GM12878 (cell line): ENCODE data around the gene F10. TPM values are rescaled to one million over a fixed set of nuclear protein-coding genes. Genes with fewer than 3 reads are reported as not detected.

Experiments
- ATAC-seq: fragments of 200-7000 bp; cut with Tn5 transposase; 3 replicates; pipeline ENCODE4 v1.9.1; 2020; ENCODE audit warnings: mild to moderate bottlenecking, moderate library complexity
- BruUV-seq: library from RNA; stranded (reverse); fragments of 400-500 nt; replicated peaks from 2 replicates; lab custom pipeline; 2021; lab: Mats Ljungman, UMichigan
- CTCF ChIA-PET: fragments of 300-600 bp; sonication (Branson Sonifier 250); formaldehyde crosslinking; extraction: SDS; loops from one replicate; lab custom pipeline; 2021; ENCODE audit warnings: inconsistent platforms; lab: Yijun Ruan, JAX
- POLR2A ChIA-PET: fragments of 350-600 bp; formaldehyde crosslinking; extraction: SDS; loops from one replicate; lab custom pipeline; 2021; ENCODE audit warnings: inconsistent platforms; lab: Charles Lee
- RAD21 ChIA-PET: fragments of 300-600 bp; sonication (Branson Sonifier 250); formaldehyde crosslinking; loops from one replicate; lab custom pipeline; 2023; ENCODE audit warnings: antibody characterized with exemption; ENCODE audit not compliant: unreplicated experiment; lab: Charles Lee
- SMC1A ChIA-PET: fragments of 300-600 bp; sonication (Branson Sonifier 250); formaldehyde crosslinking; loops from one replicate; lab custom pipeline; 2023; ENCODE audit not compliant: unreplicated experiment, uncharacterized antibody; lab: Charles Lee
- DNase-seq: peaks from one replicate; pipeline ENCODE4 v3.0.0-alpha.2; 2011; ENCODE audit warnings: low read depth, low spot score
- FAIRE-seq: peaks from 3 replicates; lab custom pipeline; 2011; peaks lifted over from hg19 to GRCh38; lab: Jason Lieb, UNC
- H2AFZ ChIP-seq: 2 replicates; pipeline ENCODE4 v1.6.0; 2011; ENCODE audit warnings: low read depth, low read length, control low read depth; ENCODE audit not compliant: control insufficient read depth
- H3K27ac ChIP-seq: 2 replicates; pipeline ENCODE4 v1.5.1; 2011; ENCODE audit warnings: control low read depth; ENCODE audit not compliant: control insufficient read depth, insufficient read depth
- H3K27me3 ChIP-seq, 2 experiments: replicated peaks in 1 of 2; 2 replicates each; pipeline versions ENCODE4 v1.6.0 to v1.6.1; 2011; ENCODE audit warnings: low read length in 1 of 2; ENCODE audit not compliant: control insufficient read depth in 2 of 2, insufficient read depth in 2 of 2
- H3K36me3 ChIP-seq, 2 experiments: 2 replicates each; pipeline ENCODE4 v1.5.1; 2011; ENCODE audit warnings: low read length in 1 of 2; ENCODE audit not compliant: control insufficient read depth in 2 of 2, insufficient read depth in 2 of 2
- H3K4me1 ChIP-seq: 2 replicates; pipeline ENCODE4 v1.6.1; 2011; ENCODE audit warnings: mild to moderate bottlenecking, low read length, moderate library complexity, mixed read lengths; ENCODE audit not compliant: control insufficient read depth, insufficient read depth
- H3K4me2 ChIP-seq: 2 replicates; pipeline ENCODE4 v1.6.0; 2011; ENCODE audit warnings: control low read depth; ENCODE audit not compliant: control insufficient read depth, insufficient read depth
- H3K4me3 ChIP-seq: fragments of 200-600 bp; sonication (generic); 2 replicates; pipeline ENCODE4 v1.5.1; 2016
- H3K79me2 ChIP-seq: 2 replicates; pipeline ENCODE4 v1.6.0; 2011; ENCODE audit warnings: low read length; ENCODE audit not compliant: control insufficient read depth, insufficient read depth
- H3K9ac ChIP-seq: 2 replicates; pipeline ENCODE4 v1.8.0; 2011; ENCODE audit warnings: low read length, control low read depth, mixed read lengths; ENCODE audit not compliant: control insufficient read depth, insufficient read depth
- H3K9me3 ChIP-seq: replicated peaks from 3 replicates; pipeline ENCODE4 v1.5.1; 2011; ENCODE audit warnings: mild to moderate bottlenecking, low read length; ENCODE audit not compliant: control insufficient read depth, insufficient read depth
- H4K20me1 ChIP-seq: 2 replicates; pipeline ENCODE4 v1.6.0; 2011; ENCODE audit not compliant: control insufficient read depth, insufficient read depth
- ASH2L ChIP-seq: fragments of 300-600, 200-600 bp; sonication (generic); IDR thresholded peaks from 2 replicates; pipeline ENCODE4 v1.6.1; 2017; ENCODE audit warnings: low read depth, mild to moderate bottlenecking, borderline replicate concordance
- EP300 ChIP-seq, 2 experiments: fragments of 150-350 bp in 1 of 2; IDR thresholded peaks; 2 replicates each; pipeline ENCODE4 v1.6.1; 2011 to 2012; ENCODE audit warnings: low read depth in 2 of 2, low read length in 2 of 2, borderline replicate concordance in 1 of 2, improper control_type of control experiment in 1 of 2, inconsistent platforms in 1 of 2; ENCODE audit not compliant: control insufficient read depth in 1 of 2
- IRF3 ChIP-seq: fragments of 450-650 bp; IDR thresholded peaks from 2 replicates; pipeline ENCODE4 v1.6.1; 2014; ENCODE audit warnings: mild to moderate bottlenecking
- TARDBP ChIP-seq: IDR thresholded peaks from 2 replicates; pipeline ENCODE4 v1.6.1; 2016; ENCODE audit warnings: borderline replicate concordance
- TCF3 ChIP-seq: IDR thresholded peaks from 2 replicates; pipeline ENCODE4 v1.6.1; 2012; ENCODE audit warnings: low read depth, mild to moderate bottlenecking, low read length, borderline replicate concordance; ENCODE audit not compliant: insufficient read depth
- TCF7 ChIP-seq: IDR thresholded peaks from 2 replicates; pipeline ENCODE4 v1.6.1; 2014; ENCODE audit warnings: antibody characterized with exemption, borderline replicate concordance
- ZNF207 ChIP-seq: fragments of 450-650 bp; IDR thresholded peaks from 2 replicates; pipeline ENCODE4 v1.6.1; 2014; ENCODE audit warnings: antibody characterized with exemption, mild to moderate bottlenecking, borderline replicate concordance
- ZSCAN29 ChIP-seq: fragments of 450-650 bp; IDR thresholded peaks from 2 replicates; pipeline ENCODE4 v1.6.1; 2017; ENCODE audit warnings: mild to moderate bottlenecking, moderate library complexity
- WGBS: methylation state at CpG from one replicate; pipeline ENCODE4 v1.1.6; 2016; ENCODE audit warnings: low lambda C conversion rate; ENCODE audit not compliant: insufficient replicate concordance, insufficient coverage; ENCODE audit errors: missing lambda C conversion rate; 5-methylcytosine and 5-hydroxymethylcytosine counted together
- in situ Hi-C: fragments of 300-500 bp; cut with MboI; formaldehyde crosslinking; loops from 9 replicates; pipeline ENCODE4 v1.14.3; 2018; ENCODE audit warnings: mixed read lengths
- intact Hi-C: fragments of 100-400 bp; cut with micrococcal nuclease; formaldehyde crosslinking; loops from one replicate; pipeline ENCODE4 v1.14.2; 2022; ENCODE audit not compliant: unreplicated experiment
- polyA plus RNA-seq, 11 experiments: library from polyadenylated mRNA; depleted of rRNA in 4 of 11; unstranded in 6 of 11; stranded (reverse) in 5 of 11; fragments of >200 nt; fragmentation: Nextera tagmentation in 4 of 11; fragmentation: Illumina TruSeq in 1 of 11; extraction: Ambion mirVana in 4 of 11; extraction: Trizol in 1 of 11; gene quantifications; 1 replicate in 1 of 11; 2 replicates in 10 of 11; pipeline versions ENCODE4 v1.2.1 to v1.2.3, GENCODE V29; 2011 to 2016; ENCODE audit warnings: inconsistent platforms in 2 of 11, missing spikeins in 2 of 11, low read depth in 1 of 11
- total RNA-seq, 4 experiments: library from RNA; depleted of rRNA in 3 of 4; stranded (reverse); fragments of >200 nt in 3 of 4; fragmentation: Illumina TruSeq in 1 of 4; extraction: Trizol in 1 of 4; gene quantifications; 2 replicates each; pipeline versions ENCODE4 v1.2.1 to v1.2.3, GENCODE V29; 2013 to 2021

Gene F10
- total and polyA plus RNA-seq, 10 of the 15 experiments (the other 5 are each of a cell fraction or from before 2014, with no cell fraction given), result not detected

GRCh38 chr13:113096052-113096744 is 26.4 kb upstream of the F10 start:
- TF ChIP-seq ZNF207 (no peak), TCF3 (no peak), ASH2L (no peak), EP300 (IDR thresholded peaks at IDR 0.05; ENCODE audit: borderline replicate concordance in 1 of 2, control insufficient read depth in 1 of 2, low read depth in 2 of 2, low read length in 2 of 2) (no peak), IRF3 (no peak), TCF7 (no peak), TARDBP (no peak), ZSCAN29 (no peak)
- no peak for ATAC-seq
- no peak overlapping the region for H2AFZ ChIP-seq
- 67% methylated on average over 41 of the region's 61 CpGs for WGBS
- H4K20me1 ChIP-seq, result no peaks in the 10 kb centered on the region
- H3K27ac ChIP-seq, result no peak overlapping the region
- SMC1A ChIA-PET, result no interaction called here
- BruUV-seq, result no TSS peak
- POLR2A ChIA-PET, result no interaction called here
- no peaks in the 10 kb centered on the region for H3K27me3 ChIP-seq
- H3K4me2 ChIP-seq, result no peak overlapping the region
- H3K36me3 ChIP-seq, result no peaks in the 10 kb centered on the region
- in situ Hi-C loops, result no loop called here
- no peak for DNase-seq
- no peaks in the 10 kb centered on the region for H3K4me1 ChIP-seq
- no peak for FAIRE-seq
- CTCF ChIA-PET, result no interaction called here
- H3K9me3 ChIP-seq, result no peaks in the 10 kb centered on the region
- no peak overlapping the region for H3K9ac ChIP-seq
- no peaks in the 10 kb centered on the region for H3K79me2 ChIP-seq
- RAD21 ChIA-PET, result no interaction called here
- no peak overlapping the region for H3K4me3 ChIP-seq
- intact Hi-C loops, result no loop called here
